Central memory CD4-positive, alpha-beta T cell (primary cell): ENCODE results near the gene OR4Q3.
"Not testable (repeated sequence)": the region's sequence is repeated elsewhere in the genome, so short reads cannot be mapped to it uniquely, and the experiment has no call there.

ENCODE experiments used
- DNase-seq: peaks from one replicate; pipeline ENCODE4 v3.0.0; 2022
- total RNA-seq, 3 experiments: gene quantifications; one replicate each; lab custom pipeline; 2026; lab: John Stamatoyannopoulos, UW

OR4Q3 gene
- total RNA-seq, result 0 reads per million in 3 experiments

DNA sequence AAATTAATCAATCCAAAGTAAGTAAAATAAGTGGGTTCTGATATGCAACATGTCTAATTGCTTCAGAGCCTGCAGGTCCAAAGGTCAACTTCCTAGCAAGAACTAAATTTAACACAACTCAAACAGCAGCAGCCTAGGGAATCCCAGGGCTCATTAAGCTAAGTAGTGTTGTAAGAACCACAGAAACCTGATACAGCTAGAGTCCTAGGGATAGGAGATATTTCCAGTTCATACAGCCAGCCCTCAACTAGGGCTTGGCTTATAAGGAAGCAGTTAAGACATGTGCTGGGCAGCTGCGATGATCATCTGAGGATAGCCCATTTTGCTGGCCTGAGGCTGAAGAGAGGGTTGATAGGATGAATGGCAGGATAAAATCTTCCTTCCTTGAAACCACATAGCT lies at the start of gene OR4Q3:
OR4Q3 (plus strand) TSS at position 316 of the 400 bp plus-strand sequence.
- DNase-seq, result no peak

DNA sequence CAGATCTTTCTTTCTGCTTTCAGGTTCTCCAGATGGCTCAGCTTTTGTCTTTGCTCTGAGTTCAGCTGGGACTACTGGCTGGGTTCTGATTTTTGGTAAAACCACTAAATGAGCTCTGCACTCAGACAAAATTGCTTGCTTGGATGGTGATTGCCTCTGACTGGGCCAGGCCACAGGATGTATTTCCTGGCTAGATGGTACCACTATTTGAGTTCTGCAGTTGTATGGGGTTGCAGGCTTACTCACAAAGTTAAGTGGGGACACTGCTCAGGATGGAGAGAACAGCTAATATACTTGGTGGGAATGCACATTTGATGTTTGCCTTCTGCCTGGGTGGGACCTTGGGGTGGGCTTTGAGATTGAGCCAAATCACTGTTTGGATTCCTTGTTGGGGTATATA lies 14.0 kb upstream of the OR4Q3 start:
- no peak for DNase-seq

- DNase-seq, result no peak
These were observed 13.6 kb upstream of the OR4Q3 start for GRCh38 chr14:19729763-19730162.

- not testable (repeated sequence) for DNase-seq
These were observed 9.5 kb upstream of the OR4Q3 start for GRCh38 chr14:19733893-19734292.

DNA sequence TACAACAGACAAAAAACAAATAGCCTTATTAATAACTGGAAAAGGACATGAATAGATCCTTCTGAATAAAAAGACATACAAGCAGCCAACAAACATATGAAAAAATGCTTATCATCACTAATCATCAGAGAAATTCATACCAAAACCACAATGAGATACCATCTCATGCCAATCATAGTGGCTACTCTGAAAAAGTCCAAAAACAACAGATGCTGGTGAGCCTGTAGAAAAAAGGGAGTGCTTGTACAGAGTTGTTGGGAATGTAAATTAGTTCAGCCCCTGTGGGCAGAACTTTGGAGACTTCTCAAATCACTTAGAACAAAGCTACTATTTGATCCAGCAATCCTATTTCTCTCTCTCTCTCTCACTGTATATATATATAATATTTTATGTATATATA lies 8.9 kb downstream of the OR4Q3 start:
- DNase-seq, result not testable (repeated sequence)

DNA sequence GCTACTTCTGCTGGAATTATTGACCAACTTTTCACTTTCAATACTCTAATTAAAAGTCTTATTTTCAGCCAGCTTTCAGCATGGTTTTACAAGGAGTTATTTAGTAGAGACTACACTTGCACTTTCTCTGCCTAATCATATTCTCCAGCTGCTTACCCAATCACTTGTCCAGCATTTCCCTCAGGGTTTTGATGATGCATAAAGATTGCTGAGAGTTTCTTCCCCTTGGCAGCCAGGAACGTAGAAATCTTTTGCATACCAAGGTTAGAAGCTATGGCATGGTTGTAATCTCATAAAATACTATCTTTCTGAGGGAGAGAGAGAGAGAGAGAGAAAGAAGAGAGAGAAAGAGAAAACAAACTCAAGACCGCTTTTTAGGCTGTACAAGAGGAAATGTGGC lies 10.8 kb downstream of the OR4Q3 start:
- DNase-seq, result no peak

DNA sequence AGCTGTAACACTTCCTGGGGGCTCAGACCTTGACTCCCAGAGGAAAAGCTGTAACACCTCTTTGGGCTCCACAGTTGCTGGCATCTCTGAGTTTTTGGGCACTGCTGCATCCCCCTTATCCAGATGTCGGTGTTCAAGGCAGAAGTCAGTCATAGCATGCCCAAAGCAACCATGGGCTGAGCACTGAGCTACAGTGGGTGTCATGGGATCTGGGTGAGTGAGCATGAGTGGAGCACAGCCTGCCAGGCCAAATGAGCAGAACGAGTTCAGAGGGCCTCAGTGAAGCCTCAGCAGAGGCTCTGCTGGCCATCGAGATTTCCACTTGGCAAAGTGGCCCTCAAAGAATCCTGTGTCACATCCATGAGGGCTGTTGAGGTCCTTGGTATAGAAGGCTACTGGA lies 28.1 kb downstream of the OR4Q3 start:
- not testable (repeated sequence) for DNase-seq

GRCh38 chr14:19771895-19772430 lies 28.6 kb downstream of the OR4Q3 start:
- DNase-seq, result no peak

DNA sequence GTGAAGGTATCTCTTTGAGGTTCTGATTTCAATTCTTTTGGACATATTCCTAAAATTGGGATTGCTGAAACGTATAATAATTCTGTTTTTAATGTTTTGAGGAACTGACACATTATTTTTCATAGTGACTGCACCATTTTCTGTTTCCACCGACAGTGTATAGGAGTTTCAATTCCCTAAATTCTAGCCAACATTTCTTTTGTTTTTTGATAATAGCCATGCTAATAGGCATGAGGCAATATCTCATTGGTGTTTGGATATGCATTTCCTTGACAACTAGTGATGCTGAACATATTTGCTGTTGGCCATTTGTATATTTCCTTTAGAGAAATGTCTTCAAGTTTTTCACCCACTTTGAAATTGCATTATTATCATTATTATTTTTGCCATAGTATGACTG lies 29.1 kb downstream of the OR4Q3 start:
- not testable (repeated sequence) for DNase-seq

DNA sequence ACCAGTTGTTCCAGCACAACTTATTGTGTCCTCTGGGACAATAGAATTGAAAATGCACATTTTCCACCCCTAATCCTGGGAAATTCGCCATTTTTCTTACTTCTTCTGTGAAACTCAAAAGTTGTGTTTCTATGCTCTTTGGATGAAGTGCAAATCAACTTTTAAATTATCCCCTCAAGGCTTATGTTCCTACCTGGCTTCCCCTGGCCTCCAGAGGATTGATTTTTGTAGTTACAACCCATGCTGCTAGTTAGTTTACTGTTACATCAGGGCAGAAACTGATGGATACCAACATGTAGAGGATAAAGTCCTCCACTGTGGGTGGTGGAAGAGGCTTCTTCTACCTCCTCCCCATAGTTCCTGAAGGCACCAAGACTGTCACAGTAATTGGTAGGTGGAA lies 29.8 kb downstream of the OR4Q3 start, which contains the start of gene OR4M1:
OR4M1 (plus strand) TSS at position 301 of the 400 bp plus-strand sequence. CDS start 6,819 bp downstream, outside the sequence.
- DNase-seq, result not testable (repeated sequence)

DNA sequence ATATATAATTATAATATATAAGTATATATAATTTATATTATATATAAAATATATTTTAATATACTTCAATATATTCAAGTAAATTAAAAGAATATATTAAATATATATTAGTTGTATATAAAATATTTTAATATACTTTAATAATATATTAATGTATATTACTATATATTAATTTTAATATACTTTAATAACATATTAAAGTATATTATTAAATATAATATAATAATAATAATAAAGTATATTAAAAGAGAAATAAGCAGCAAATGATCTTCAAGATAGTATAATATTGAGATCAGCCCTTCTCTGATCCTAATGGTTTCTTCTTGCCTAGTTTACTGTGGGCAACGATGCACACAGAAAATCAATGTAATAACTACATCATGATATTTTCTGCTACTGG lies 32.2 kb downstream of the OR4Q3 start:
- no peak for DNase-seq

DNA sequence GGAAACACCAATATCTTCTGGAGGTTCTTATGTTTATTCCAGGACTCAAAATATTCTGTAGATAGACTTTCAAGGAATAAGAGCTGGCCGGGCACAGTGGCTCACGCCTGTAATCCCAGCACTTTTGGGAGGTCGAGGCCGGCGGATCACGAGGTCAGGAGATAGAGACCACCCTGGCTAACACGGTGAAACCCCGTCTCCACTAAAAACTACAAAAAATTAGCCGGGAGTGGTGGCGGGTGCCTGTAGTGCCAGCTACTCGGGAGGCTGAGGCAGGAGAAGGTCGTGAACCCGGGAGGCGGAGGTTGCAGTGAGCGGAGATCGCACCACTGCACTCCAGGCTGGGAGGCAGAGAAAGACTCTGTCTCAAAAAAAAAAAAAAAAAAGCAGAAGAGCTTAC lies 42.5 kb downstream of the OR4Q3 start:
- DNase-seq, result not testable (repeated sequence)

- not testable (repeated sequence) for DNase-seq
These were observed 43.9 kb downstream of the OR4Q3 start for GRCh38 chr14:19787318-19787717.

- DNase-seq, result not testable (repeated sequence)
These were observed 44.8 kb downstream of the OR4Q3 start for GRCh38 chr14:19788150-19788549.

DNA sequence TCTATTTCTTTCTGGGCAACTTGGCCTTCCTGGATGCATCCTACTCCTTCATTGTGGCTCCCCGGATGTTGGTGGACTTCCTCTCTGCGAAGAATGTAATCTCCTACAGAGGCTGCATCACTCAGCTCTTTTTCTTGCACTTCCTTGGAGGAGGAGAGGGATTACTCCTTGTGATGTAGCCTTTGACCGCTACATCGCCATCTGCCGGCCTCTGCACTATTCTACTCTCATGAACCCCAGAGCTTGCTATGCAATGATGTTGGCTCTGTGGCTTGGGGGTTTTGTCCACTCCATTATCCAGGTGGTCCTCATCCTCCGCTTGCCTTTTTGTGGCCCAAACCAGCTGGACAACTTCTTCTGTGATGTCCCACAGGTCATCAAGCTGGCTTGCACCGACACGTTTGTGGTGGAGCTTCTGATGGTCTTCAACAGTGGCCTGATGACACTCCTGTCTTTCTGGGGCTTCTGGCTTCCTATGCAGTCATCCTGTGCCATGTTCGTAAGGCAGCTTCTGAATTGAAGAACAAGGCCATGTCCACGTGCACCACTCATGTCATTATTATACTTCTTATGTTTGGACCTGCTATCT lies 53.2 kb downstream of the OR4Q3 start:
- not testable (repeated sequence) for DNase-seq
